HG02840 (cell line): ENCODE measurements around the gene NSUN7.
A peak's percentile ranks its signal among the peaks of the same experiment; 100 is the strongest.

ENCODE experiments used
- ATAC-seq: cut with Tn5 transposase; IDR thresholded peaks from one replicate; pipeline ENCODE4 v1.9.1; 2021; ENCODE audit warnings: mild to moderate bottlenecking, moderate library complexity, moderate number of reproducible peaks; ENCODE audit not compliant: unreplicated experiment, low FRiP score

Gene NSUN7

DNA sequence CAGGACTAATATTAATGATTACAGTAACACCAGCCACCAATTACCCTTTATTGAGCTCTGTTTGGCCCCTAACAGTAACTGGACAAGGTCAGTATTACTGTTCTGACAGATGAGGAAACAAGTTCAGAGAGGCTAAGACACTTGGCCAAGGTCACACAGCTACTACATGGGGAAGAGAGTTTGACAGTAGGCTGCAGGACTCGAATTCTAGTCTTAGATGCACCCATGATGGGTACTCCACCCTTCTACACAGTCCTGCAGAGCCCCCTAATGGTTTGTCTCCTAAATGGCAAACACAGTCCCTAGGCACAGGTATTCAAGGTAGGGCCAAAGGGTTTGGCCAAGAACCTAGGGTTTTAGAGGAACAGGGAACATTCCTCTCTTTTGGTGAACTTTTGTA, 93.9 kb downstream of the NSUN7 start:
- ATAC-seq = no peak

DNA sequence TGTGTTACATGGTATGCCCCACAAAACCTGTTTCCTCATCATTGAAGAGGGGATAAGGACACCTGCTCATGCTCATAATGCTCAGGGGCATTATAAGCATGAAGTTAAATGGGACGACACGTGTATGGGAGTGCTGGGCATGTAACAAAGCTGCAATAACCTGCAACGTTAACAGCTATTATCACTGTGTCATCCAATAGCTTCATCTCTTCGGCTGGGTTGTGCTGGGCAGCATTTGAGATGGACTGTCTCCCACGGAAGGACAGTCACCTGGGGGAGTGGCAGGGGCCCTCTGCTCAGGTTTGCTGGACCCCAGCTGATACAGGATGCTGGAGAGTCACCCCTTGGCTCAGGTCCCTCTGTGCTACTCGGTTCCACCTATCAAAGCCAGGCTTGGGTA, 94.5 kb downstream of the NSUN7 start:
- ATAC-seq = no peak

DNA sequence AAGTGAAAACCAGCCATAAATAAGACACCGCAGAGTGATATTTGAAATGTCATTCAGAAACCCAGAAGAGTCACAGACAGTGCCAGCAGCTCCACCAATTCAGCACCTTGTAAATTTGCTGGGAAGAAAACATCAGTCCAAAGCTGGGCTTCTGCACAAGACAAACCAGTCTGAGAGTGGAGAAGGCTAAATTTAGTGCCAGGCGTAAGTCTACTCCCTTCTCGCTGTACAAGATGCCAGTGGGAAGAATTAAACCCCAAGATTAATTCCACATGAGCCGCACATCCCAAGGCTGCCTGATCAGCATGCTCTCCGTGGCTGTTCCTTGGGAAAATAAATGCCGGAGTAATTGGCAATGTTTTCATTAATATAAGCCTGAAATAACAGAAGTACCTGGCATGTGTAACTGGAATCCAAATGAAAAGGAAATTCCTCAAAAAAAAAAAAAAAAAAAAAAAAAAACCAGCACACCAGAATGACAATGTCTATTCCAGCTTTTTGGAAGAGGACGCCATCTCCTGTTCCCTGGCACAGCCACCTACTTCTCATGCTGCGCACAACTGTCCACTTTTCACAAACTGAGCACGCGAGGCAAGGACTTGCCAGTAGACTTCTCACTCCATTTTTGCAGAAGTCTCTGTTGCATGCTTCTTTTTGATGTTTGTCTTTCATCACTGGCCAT, 95.5 kb downstream of the NSUN7 start:
- ATAC-seq = no peak

DNA sequence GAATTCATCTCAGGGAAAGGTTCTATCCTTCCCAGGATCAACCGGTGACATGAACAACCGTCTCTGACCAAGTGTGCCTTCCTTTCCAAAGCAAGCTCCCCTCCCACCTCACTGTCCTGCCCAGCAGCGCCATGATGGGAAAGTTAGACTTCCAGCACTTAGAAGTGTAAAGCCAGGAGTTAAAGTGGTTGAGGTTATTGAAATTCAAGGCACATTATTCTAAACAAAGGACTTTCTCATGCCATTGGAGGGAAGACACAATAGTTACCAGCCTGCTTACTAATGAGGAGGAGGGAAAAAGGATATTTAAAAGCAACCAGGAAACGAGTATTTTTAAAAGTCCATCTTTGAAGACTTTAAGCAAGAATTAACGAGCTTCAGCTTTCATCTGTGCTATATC, 96.8 kb downstream of the NSUN7 start:
- no peak for ATAC-seq

DNA sequence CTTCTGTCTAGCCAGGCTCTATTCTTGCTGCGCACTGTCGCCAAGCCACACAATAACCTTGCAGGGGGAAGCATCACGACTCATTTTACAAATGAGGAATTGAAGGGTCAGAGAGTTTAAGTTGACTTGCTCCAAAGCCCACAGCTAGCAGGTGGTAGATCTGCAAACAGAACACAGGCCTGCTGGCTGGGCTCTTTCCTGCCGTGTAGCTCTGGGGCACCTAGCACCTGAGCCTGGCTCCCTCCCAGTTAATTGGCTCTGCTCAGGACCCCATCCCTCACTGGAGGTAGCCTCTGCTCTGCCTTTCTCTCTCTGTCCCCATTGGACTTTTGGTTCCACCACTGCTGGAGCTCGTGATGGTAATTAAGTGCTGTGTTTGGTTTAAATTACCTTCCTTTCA, 98.5 kb downstream of the NSUN7 start:
- no peak for ATAC-seq

DNA sequence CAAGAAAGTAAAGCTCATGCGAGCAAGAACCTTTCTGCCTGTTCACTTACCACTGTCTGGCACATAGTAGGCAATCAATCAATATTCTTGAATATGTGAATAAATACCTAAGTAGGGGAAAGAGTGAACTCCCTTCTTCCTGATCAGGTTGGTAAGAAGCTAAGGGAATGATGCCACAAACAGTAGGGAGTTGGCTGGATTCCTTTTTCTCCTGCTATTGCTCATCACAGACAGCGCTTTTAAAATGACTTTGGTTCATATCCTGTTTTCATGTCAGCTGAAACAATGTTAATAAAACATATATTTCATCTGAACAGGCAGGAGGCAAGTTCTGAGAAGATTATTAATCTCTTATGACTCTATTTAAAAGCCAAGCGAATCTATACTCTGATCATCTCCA, 99.2 kb downstream of the NSUN7 start:
- ATAC-seq = no peak

DNA sequence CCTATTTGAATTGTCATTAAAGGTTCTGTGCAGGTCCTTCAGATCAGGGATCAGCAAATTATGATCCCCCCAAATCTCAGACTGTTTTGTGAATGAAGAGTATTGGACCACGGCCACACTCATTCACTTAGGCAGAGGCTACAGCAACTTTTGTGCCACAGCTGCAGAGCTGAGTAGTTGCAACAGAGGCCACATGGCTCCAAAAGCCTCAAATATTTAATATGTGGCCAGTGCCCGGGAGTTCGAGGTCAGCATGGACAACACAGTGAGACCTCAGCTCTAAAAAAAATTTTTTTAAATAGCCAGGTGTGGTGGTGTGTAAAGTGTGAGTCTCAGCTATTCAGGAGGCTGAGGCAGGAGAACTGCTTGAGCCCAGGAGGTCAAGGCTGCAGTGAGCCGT, 100.7 kb downstream of the NSUN7 start:
- no peak for ATAC-seq

DNA sequence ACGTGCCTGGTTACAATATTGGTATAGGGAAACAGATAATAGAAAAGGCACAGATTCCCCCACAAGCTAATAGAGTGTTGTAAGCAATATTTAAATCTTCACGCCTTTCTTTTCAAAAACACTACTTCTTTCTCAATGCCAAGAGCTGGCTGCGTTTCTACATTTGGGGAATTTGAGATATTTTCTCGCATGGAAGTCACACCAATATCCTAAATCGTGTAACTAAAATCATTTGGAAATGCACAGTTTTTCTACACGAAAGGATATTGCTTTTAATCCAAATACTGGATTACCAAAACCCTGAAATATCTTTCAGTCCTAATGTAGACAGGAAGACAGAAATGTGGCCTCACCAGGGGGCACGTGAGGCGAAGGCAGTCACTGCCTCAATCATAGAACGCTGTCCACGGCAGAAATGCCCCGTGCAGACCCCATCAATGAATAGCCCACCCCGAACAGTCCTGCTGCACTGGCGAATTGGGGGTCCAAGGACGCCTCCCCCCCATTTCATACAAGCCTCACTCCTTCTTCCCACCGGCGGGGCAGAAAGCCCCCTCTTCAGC, 106.6 kb downstream of the NSUN7 start:
- no peak for ATAC-seq

DNA sequence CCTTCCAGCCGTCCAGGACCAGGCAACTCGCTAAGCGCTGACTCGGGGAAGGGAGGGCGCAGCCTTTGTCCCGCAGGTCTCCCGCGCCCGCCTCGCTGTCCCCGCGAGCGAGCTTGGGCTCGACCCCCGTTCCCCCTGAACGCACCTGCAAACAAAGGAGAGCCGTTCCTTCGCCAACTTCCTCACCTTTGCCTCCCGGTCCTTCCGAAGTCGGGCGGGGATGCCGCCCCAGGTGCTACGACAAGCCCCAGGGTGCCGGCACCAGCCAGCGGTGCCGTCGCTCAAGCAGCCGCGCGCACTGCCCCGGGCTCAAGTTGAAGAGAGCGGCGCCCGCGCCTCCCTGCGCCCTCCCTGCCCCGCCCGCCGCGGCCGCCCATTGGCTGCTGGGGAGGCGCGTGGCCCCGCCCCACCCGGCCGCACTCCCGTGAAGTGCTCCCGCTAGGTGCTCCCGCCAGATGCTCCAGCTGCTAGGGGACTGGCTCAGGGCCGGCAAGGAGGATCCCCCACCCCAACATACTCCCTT, 107.1 kb downstream of the NSUN7 start:
- ATAC-seq = peak; percentile 88

DNA sequence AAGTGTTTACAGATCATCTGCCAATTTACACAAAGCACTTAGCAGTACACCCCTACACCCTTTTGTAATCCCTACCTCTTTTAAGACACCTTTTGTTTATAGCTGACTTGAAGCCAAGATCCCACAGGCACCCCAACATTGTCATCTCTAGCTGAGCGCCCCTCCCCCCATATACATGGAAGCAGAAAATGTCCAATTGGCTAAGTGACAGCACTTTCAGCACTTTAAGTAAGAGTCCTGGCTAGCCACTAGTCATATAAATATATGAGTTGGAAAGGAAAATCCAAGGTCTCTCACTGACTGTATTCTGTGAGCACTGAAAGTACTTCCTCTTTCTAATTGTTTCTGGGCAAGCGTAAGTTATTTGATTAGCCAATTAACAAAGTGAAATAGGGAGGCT, 108.2 kb downstream of the NSUN7 start:
- ATAC-seq = no peak

DNA sequence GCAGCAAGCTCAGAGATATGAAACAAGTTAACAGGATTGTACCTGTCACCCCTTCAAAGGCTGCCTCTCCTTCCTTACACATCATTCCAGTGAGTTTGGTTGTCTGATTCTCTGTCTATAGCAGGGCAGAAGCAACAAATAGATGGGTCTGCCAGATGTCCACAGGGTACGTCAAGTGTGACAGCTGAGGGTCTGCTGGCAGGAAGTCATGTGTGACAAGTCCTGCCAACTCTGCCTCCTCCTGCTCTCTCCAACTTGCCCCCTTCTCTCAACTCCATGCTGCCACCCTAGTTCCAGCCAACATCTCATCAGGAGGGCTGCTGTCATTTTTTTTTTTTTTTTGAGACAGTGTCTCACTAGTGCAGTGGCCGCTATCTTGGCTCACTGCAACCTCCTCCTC, 109.2 kb downstream of the NSUN7 start:
- ATAC-seq = no peak
